Ishikawa (cell line): ENCODE data around the gene ERMN.
A peak's percentile ranks its signal among the peaks of the same experiment; 100 is the strongest.

Experiments
- CEBPB ChIP-seq: IDR thresholded peaks from 2 replicates; pipeline ENCODE4 v1.6.1; 2012
- CREB1 ChIP-seq: IDR thresholded peaks from 2 replicates; pipeline ENCODE4 v1.6.1; 2012; ENCODE audit warnings: low read depth
- EGR1 ChIP-seq: IDR thresholded peaks from 2 replicates; pipeline ENCODE4 v1.6.1; 2012
- EP300 ChIP-seq: IDR thresholded peaks from 2 replicates; pipeline ENCODE4 v1.6.1; 2012; ENCODE audit warnings: borderline replicate concordance
- FOXM1 ChIP-seq: IDR thresholded peaks from 2 replicates; pipeline ENCODE4 v1.6.1; 2012; ENCODE audit warnings: low read depth, borderline replicate concordance
- NFIC ChIP-seq: IDR thresholded peaks from 2 replicates; pipeline ENCODE4 v1.6.1; 2012
- RAD21 ChIP-seq: IDR thresholded peaks from 2 replicates; pipeline ENCODE4 v1.6.1; 2012; ENCODE audit warnings: low read depth
- TAF1 ChIP-seq: IDR thresholded peaks from 2 replicates; pipeline ENCODE4 v1.6.1; 2012; ENCODE audit warnings: low read depth, mild to moderate bottlenecking
- TCF12 ChIP-seq: IDR thresholded peaks from 2 replicates; pipeline ENCODE4 v1.6.1; 2012; ENCODE audit warnings: low read depth
- TEAD4 ChIP-seq: IDR thresholded peaks from 2 replicates; pipeline ENCODE4 v1.6.1; 2012
- YY1 ChIP-seq: IDR thresholded peaks from 2 replicates; pipeline ENCODE4 v1.6.1; 2012; ENCODE audit warnings: low read depth
- ZBTB7A ChIP-seq: IDR thresholded peaks from 2 replicates; pipeline ENCODE4 v1.6.1; 2012; ENCODE audit warnings: low read depth
- TF ChIP-seq, protein P1 (sequence below): IDR thresholded peaks from 2 replicates; pipeline ENCODE4 v1.6.1; 2012
- TF ChIP-seq, protein P2 (sequence below): IDR thresholded peaks from 2 replicates; pipeline ENCODE4 v1.6.1; 2012; ENCODE audit warnings: low read depth, mild to moderate bottlenecking
- TF ChIP-seq, protein P3 (sequence below): IDR thresholded peaks from 2 replicates; pipeline ENCODE4 v1.6.1; 2012

The ERMN gene

DNA sequence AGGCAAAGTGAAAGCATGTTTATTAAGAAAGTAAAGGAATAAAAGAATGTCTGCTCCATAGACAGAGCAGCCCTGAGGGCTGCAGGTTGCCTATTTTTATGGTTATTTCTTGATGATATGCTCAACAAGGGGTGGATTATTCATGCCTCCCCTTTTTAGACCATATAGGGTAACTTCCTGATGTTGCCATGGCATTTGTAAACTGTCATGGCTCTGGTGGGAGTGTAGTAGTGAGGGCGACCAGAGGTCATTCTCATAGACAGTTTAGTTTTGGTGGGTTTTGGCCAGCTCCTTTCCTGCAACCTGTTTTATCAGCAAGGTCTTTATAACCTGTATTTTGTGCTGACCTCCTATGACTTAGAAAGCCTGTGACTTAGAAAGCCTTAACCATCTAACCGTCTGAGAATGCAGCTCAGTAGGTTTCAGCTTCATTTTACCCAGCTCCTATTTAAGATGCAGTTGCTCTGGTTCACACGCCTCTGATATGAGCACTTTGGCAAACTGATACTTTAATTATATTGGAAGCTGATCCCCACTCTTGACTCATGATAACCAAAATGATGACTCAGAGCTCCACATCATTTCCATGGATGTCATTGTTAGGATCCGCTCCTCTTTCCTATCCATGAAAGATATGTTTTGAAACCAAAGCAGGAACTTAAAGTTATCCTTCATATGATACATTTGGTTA is 14.5 kb upstream of the ERMN start:
- TF ChIP-seq TCF12 (no peak), NFIC (no peak), CEBPB (no peak), YY1 (no peak), TEAD4 (no peak), ZBTB7A (no peak), EP300 (no peak), RAD21 (no peak), TAF1 (no peak), CREB1 (no peak), FOXM1 (no peak), EGR1 (no peak)
- TF ChIP-seq, protein P1, sequence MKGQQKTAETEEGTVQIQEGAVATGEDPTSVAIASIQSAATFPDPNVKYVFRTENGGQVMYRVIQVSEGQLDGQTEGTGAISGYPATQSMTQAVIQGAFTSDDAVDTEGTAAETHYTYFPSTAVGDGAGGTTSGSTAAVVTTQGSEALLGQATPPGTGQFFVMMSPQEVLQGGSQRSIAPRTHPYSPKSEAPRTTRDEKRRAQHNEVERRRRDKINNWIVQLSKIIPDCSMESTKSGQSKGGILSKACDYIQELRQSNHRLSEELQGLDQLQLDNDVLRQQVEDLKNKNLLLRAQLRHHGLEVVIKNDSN, result no peak
- TF ChIP-seq, protein P2, sequence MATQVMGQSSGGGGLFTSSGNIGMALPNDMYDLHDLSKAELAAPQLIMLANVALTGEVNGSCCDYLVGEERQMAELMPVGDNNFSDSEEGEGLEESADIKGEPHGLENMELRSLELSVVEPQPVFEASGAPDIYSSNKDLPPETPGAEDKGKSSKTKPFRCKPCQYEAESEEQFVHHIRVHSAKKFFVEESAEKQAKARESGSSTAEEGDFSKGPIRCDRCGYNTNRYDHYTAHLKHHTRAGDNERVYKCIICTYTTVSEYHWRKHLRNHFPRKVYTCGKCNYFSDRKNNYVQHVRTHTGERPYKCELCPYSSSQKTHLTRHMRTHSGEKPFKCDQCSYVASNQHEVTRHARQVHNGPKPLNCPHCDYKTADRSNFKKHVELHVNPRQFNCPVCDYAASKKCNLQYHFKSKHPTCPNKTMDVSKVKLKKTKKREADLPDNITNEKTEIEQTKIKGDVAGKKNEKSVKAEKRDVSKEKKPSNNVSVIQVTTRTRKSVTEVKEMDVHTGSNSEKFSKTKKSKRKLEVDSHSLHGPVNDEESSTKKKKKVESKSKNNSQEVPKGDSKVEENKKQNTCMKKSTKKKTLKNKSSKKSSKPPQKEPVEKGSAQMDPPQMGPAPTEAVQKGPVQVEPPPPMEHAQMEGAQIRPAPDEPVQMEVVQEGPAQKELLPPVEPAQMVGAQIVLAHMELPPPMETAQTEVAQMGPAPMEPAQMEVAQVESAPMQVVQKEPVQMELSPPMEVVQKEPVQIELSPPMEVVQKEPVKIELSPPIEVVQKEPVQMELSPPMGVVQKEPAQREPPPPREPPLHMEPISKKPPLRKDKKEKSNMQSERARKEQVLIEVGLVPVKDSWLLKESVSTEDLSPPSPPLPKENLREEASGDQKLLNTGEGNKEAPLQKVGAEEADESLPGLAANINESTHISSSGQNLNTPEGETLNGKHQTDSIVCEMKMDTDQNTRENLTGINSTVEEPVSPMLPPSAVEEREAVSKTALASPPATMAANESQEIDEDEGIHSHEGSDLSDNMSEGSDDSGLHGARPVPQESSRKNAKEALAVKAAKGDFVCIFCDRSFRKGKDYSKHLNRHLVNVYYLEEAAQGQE, result no peak
- TF ChIP-seq, protein P3, sequence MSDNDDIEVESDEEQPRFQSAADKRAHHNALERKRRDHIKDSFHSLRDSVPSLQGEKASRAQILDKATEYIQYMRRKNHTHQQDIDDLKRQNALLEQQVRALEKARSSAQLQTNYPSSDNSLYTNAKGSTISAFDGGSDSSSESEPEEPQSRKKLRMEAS, result no peak

DNA sequence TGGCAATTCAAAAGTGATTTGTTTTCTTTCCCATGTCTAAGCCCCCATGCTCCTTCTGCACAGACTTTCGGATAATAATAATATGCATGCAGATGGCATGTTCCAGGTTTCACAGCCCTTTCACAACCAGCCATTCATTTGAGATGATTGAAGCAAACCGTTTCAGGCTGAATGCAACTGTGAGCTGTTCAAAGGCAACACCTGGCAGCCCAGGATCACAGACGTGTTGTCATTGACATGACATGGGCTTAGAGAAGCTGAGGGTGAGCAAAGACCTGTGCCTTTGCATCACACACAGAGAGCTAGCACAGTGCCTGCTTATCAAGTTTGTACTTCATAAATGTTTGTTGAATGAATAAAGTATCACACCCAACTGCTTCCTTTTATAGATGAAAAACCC is 12.4 kb upstream of the ERMN start:
- no peak for TF ChIP-seq YY1
- no peak for TF ChIP-seq TAF1
- no peak for TF ChIP-seq TEAD4
- TF ChIP-seq TCF12, result no peak
- no peak for TF ChIP-seq CEBPB
- no peak for TF ChIP-seq EGR1
- TF ChIP-seq, protein P3, result no peak
- TF ChIP-seq FOXM1, result no peak

DNA sequence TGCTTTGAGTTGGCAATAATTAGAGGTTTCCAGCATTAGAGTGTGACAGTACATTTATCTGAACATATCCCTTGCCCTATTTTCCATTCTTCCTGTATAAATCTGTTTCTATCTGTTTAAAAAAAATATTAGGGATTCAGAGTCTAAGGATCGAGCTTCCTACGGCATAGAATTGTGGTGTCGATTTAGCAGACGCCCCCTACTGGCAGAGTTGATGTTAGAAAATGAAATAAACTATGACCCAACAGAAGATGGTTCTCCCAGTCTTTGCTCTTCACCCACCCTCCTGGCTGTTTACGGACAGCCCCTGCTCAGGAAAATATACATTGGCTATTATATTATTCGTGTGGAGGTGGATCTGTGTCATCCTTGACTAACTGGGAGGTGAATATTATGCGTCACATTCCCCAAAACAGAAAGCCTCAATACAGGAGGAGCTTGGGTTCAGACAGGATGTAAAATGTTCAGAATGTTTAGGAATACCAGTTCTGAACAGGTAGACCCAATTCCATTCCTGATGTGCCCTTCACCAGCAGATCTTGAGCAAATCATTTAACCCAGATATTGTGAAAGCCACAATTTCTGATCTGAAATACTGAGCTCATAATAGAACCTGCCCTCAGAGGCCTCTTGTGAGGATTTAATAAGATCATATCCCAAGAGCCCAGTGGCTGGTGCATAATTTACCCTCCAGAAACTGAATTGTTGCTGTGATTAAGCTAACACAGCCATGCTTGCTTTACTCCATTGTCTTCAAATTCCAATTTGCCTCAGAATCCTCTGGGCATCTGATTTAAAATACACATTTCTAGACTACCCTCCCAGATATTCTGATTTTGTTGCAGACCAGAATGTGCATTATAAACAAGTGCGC is 10.8 kb upstream of the ERMN start:
- TF ChIP-seq RAD21 (peak; percentile 25; the same call in 1 of the 2 replicates), CEBPB (no peak)

DNA sequence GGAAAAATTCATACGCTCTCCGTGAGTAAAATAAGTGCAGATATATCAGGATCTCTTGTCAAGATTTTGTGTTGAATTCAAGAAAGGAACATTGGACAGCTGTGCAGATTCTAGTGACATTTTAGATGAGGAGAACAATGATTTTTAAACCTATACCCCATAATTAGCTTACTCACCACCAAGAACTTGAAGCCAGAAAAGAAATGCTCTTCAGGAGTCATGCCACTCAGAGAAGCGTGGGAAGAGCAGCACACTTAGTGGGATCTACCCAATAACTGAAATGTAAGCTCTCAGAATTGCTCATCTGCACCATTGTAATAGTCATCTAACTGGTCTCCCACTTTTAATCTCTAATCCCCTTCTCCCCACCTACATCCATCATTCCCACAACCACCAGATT is 9.2 kb upstream of the ERMN start:
- no peak for TF ChIP-seq YY1
- no peak for TF ChIP-seq EGR1
- TF ChIP-seq NFIC, result no peak
- TF ChIP-seq TAF1, result no peak
- no peak for TF ChIP-seq CREB1
- TF ChIP-seq, protein P3, result no peak
- TF ChIP-seq, protein P1, result no peak
- TF ChIP-seq CEBPB, result no peak
- TF ChIP-seq, protein P2, result no peak
- no peak for TF ChIP-seq RAD21
- no peak for TF ChIP-seq TCF12
- TF ChIP-seq TEAD4, result no peak
- no peak for TF ChIP-seq EP300
- TF ChIP-seq ZBTB7A, result no peak
- no peak for TF ChIP-seq FOXM1

DNA sequence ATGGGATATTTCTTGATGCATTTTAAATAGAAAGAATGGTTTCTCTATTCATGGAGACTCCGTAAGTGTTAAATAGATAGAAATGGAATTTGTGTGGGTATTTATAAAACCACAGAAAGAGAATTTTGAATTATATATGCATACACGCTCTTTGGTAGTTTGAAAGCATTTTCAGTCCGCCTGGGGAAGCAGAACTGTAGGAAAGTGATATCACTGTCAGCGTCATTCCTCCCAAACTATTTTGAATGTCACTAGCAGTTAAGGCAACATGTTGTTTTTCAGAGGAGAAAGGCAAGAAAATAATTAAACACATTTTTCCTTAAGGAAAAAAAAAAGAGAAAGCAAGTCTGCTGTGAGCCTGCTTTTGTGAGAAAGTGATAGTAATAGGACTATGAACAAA is 8.7 kb upstream of the ERMN start:
- no peak for TF ChIP-seq NFIC
- TF ChIP-seq CREB1, result no peak
- TF ChIP-seq TEAD4, result no peak
- TF ChIP-seq ZBTB7A, result no peak
- TF ChIP-seq, protein P1, result no peak
- TF ChIP-seq TAF1, result no peak
- TF ChIP-seq EGR1, result no peak
- no peak for TF ChIP-seq RAD21
- no peak for TF ChIP-seq FOXM1
- TF ChIP-seq, protein P2, result no peak
- TF ChIP-seq, protein P3, result no peak
